NCI-H2171 (cell line): ENCODE measurements around the gene SUB1.

Source experiments
- DNase-seq: peaks from one replicate; lab custom pipeline; 2025; lab: John Stamatoyannopoulos, UW

SUB1 gene

DNA sequence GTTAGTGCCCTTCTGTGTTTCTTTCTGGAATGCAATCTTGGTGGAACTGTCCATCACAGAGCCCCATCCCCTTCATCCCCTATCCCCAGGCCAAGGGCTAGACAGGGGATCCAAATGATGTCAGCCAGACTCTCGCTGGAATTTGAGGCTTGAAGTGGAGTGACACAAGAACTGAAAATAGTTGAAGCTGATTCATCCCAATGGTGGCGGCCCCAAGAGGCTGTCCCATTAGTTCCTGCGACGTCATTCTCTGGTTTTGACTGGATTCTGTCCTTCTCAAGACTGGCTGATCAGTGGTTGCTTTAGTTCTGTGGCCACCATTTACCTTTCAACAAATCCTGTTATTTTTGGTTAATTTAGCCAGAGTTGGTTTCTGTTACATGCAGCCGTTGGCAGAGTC, 59.9 kb downstream of the SUB1 start:
- DNase-seq: no peak

DNA sequence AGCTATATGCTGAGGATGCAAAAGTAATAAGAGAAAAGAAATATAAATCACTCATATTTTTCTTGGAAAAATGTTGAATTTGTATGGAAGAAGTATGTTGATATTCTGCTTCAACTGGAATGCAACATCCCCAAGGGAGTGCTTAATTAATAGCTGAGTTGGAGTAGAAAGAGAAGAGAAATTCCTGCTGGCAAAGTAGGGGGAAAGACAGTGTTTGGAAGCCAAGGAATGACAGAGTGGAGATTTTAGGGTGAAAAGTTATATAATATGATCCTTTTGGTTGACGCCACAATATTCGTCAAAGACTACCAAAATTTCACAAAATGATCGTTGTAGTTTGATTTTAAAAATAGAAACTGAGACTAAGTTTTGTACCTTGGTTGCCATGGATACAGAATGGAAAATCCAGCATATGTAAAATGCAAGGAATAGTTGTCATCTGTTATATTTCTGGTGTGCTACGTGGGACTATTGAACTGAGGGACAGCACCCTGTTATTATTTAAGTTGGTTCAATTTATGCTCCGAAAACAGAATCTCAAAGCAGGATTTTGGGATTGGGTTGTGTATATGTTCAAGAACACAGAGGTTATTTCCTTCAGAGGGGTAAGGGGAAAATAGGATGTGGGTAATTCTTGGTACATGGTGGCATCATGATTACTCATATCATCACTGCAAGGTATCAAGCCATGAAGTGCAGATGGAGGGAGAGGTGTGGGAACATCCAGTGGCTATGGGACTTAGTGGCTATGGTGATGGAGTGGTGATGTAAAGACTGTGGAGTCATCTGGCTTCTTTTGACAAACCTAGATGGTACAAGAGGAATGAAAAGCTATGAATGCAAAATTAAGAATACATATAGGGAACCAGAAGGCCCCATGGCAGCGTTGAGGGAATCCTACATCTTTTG, 61.0 kb downstream of the SUB1 start:
- DNase-seq: no peak

- DNase-seq: no peak
Observed at GRCh38 chr5:32651088-32651487, 65.7 kb downstream of the SUB1 start.

GRCh38 chr5:32651638-32652037, 66.3 kb downstream of the SUB1 start:
- no peak for DNase-seq
